Measurements from ENCODE around the gene ZNF584. TPM values are rescaled to one million over a fixed set of nuclear protein-coding genes. Genes with fewer than 3 reads are reported as not detected.

Gene ZNF584
- total RNA-seq (2022; extraction: Qiagen RNA extraction; ENCODE audit: low read depth) = 18.6 to 22.4 TPM (median 18.8 TPM) in 5 replicates

GRCh38 chr19:58408152-58409009 is at the start of gene ZNF584:
Gene ZNF584, plus strand, starts transcription at chr19:58408649. Its CDS starts 499 bp downstream, at chr19:58409148.

DNA sequence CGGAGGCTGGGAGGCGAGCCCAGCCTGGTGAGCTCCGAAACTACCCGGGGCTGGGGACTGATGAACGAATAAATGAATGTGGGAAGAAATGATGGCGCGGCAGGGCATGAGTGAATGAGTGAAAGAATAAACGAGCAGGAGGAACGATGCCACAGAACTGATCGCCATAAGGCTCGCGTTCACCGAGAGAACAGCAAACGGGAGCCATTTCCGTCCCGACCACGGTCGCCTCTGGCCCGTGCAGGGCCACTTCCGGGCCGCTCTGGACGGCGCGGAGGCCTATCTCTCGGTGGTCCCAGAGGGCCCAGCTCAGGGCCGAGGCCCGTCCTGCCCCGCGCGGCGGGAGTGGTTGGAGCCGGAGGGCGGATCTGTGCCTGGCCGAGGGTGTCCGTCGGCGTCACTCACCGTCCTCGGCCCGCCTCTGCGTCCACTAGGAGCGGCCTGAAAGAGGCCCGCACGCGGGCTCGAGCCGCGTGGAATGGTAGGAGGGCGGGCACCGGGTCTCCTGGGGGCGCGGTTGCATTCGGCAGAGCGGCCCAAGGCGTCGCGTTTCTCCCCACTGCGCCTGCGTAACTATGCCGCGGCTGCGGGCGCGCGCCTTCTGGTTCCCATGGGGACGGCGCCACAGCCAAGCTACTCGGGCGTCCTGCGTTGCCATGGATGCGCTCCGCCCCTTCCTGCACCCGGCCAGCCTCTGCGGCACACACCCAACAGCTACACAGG is 46.0 kb upstream of the ZNF584 start, which contains the start of gene ZNF497:
Gene ZNF497, minus strand, starts transcription at position 480 of the 723 bp plus-strand sequence. CDS start 5,116 bp downstream, outside the sequence.

DNA sequence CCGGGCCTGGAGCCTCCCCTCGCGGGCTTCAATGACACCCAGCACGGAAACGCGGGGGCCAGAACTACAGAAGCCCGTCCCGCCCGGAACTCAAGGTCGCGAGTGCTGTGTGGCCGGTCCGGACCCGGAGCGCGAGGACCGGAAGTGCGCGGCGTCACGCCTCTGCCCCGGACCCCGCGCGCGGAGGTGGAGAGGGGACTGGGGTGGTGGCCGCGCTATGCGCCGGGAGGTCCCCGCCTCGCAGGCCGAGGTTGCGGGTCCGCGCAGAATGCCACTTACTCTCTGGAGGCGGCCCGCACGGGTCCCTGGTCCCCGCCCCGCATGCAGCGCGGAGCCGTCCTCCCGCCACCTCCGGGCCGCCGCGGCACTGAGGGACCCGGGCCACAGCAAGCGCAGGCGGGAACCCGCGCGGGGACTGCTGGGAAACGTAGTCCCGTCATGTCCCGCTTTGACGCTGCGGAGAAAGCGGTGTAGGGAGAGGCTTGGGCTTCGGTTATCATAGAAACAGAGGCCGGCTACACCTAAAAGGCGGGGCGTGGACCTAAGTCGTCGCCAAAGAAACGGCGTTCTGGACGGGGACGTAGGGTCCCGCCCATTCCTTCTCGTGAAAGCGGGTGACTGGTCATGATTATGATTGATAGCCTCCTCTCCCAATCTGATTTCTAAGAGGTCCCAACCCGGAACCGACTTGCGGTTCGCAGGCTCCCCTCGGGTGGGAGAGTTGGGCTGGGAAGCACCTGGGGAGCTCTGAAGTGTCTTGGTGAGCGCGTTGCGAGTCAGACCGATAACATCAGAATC is 27.6 kb upstream of the ZNF584 start, which contains the start of gene ZNF837:
Gene ZNF837, minus strand, starts transcription at position 369 of the 798 bp plus-strand sequence. CDS start 11,698 bp downstream, outside the sequence.

DNA sequence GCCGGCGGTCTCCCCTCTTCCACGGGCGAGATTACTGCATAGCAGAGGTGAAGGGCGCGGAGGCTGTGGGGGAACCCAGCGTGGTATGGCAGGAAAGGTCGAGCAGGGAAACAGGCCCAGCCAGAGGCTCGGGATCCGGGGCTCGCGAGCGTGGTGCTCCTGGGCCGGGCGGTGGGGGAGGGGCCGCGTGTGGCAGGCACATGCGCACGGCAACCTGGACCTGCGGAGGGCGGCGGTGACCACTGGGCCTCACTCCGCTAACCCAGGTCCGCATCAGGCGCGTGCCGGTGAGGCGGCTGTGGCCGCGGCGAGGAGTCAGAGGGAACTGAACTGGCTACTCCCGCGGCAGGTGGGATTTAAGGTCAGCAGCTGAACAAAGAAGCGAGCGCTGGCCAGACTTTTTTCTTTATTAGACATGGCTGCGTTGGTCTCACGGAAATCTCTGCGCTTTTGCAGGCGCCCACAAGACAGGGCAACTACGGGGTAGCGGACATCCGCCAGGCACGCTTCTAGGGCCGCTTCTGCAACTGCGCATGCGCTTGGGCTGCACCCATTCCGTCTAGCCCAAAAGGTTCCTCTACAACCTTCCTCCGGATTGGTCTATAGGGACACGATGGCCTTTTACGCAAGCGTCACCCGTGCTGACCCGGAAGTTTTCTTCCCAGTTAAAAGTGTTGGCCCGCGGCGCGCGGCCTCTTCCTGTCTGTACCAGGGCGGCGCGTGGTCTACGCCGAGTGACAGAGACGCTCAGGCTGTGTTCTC is 21.7 kb upstream of the ZNF584 start, which contains the start of gene RPS5:
Gene RPS5, plus strand, starts transcription at position 694 of the 762 bp plus-strand sequence. CDS start 869 bp downstream, outside the sequence.

DNA sequence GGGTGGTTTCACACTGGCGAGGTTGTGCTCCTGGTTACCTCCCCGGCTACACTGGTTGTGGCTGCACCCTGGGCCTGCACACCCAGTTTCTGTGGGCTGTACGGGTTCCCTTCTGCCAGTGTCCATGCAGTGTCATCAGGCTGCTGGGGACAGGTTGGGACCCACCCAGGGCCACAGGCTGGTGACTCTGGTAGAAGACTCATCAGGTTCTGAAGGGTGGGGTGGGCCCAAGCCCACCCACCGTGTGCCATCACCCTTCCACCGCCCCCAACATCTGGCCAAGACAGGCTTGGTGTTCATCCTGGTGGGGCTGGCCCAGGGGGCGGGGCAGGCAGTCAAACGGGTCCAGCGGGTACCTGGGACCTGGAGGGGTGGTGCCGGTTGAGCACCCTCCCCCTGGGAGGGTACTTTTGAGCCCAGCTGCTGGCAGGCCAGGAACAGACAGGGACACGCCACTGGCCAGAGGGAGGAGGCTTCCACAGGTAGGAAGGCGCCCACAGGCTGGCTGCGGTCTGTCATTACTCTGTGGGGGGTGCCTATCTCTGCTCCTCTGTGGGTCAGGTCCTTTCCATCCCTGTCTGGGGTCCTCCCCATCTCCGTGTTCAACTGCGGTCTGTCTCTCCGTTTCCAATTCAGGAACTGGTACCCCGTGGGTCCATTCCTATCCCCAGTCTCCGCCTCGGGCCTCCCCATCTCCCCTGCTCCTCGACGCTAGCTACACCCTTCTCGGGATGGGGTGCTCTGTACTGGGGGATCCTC is 13.1 kb upstream of the ZNF584 start, which contains the start of gene RNF225:
Gene RNF225, plus strand, starts transcription at position 437 of the 759 bp plus-strand sequence. CDS start 434 bp downstream, outside the sequence.

DNA sequence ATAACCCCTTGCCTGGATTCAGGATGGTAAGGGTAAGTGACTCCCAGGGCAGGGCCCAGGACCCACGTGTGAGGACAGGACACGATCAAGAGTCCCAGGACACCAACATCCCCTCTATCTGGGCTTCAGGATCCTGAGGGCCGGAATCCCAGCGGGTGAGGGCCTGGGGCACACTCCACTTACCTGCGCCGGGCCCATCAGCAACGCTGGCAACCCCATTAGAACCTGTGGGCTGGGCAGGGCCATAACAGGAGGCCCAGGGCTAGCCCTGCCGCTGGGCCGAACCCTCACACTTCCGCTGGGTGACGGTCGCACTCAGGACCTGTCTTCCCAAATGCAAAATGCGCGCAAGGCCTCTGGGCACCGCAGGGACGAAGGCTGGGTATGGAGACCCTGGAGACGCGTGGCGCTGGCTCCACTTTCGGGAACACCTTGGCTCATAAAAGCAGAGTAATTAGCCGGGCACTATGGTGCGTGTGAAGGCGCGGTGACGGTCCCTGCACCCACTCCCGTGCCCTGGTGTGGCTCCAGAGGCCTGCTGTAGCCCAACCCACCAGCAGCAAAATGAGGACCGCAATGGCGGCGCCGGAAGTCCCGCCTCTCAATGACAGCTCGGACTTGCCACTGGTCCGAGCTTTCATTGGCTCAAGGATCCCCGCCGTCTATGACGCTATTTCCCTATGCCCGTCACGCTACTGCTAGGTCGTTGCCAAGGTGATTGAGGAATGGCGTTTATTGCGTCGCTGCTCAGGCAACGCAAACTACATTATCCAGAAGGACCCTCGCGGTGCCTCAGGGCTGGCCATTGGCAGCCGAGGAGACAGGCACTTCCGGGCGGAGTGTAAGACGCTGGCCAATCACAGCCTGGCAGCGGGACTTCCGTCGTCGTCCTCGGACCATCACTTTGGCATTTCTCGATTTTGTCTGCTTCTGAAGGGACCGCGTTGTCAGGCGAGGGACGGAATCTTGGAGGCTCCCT is 31.4 kb downstream of the ZNF584 start, which contains the start of gene ZNF132:
Gene ZNF132, minus strand, starts transcription at position 578 of the 979 bp plus-strand sequence. Its CDS starts 332 bp downstream, at position 246.

DNA sequence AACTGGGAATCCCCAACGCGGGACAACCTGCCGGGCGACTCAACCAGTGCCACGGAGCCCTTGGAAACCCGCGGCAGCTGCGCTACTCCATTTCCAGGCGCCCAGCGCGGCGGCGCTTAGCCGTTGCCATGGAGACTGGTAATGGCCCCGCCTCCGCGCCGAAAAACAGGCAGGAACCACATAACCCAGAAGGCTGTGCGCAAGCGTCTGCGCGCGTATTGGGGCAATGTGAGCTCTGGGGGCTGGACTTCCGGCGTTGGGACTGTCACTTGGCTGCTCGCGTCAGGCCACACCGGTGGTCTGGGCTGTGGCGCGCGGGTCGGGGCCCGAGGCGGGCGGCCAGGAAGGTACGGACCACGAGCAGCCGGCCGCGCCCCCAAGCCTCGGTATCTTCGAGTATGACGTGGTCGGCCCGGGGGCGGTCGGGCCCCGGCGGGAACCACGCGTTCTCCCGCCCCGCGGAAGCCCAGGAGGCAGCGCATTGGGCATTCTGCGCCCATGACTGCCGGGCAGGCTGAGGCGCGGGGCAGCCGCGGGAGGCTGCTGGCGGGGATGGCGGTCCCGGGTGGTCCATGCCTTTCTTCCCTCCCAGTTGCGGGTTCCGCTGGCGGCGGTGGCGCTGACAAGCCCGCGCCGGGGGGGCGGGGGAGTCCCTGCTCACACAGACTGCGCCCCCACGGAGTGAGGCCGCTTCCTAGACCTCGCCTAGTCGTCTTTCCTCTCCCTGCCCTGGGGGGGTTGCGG is 43.1 kb downstream of the ZNF584 start, which contains the start of gene ZNF324B:
Gene ZNF324B, plus strand, starts transcription at position 265 of the 744 bp plus-strand sequence. CDS start 2,080 bp downstream, outside the sequence.

GRCh38 chr19:58466760-58467589 is 58.5 kb downstream of the ZNF584 start, which contains the start of gene ZNF324:
Gene ZNF324, plus strand, starts transcription at chr19:58467080. Its CDS starts 2,106 bp downstream, at chr19:58469186.

Other genes with a start within 250 kb of the ZNF584 start
- 14.5 to 16.5 TPM (median 15.7 TPM) in 5 replicates for gene ZNF274, start 225.6 kb upstream of the ZNF584 start, total RNA-seq (2022; extraction: Qiagen RNA extraction; ENCODE audit: low read depth)
- gene ZNF544, start 179.7 kb upstream of the ZNF584 start, total RNA-seq (2022; extraction: Qiagen RNA extraction; ENCODE audit: low read depth) = 11.6 to 24.4 TPM (median 19.0 TPM) in 5 replicates
- 1.3 to 1.5 TPM (median 1.3 TPM) in 5 replicates for gene ZNF8, start 129.7 kb upstream of the ZNF584 start, total RNA-seq (2022; extraction: Qiagen RNA extraction; ENCODE audit: low read depth)
- gene ERVK3-1, start 103.3 kb upstream of the ZNF584 start, total RNA-seq (2022; extraction: Qiagen RNA extraction; ENCODE audit: low read depth) = 90.7 to 110 TPM (median 98.8 TPM) in 5 replicates
- 2.1 to 3.3 TPM (median 2.9 TPM) in 5 replicates for gene ZSCAN22, start 81.7 kb upstream of the ZNF584 start, total RNA-seq (2022; extraction: Qiagen RNA extraction; ENCODE audit: low read depth)
- gene A1BG, start 55.2 kb upstream of the ZNF584 start, total RNA-seq (2022; extraction: Qiagen RNA extraction; ENCODE audit: low read depth) = 9.9 to 13.7 TPM (median 12.2 TPM) in 5 replicates
- 0.80 to 1.7 TPM (median 1.5 TPM) in 5 replicates for gene ZNF497, start 45.9 kb upstream of the ZNF584 start, total RNA-seq (2022; extraction: Qiagen RNA extraction; ENCODE audit: low read depth)
- gene ZNF837, start 27.6 kb upstream of the ZNF584 start, total RNA-seq (2022; extraction: Qiagen RNA extraction; ENCODE audit: low read depth) = 1.1 to 1.5 TPM (median 1.2 TPM) in 5 replicates
- gene RPS5, start 21.4 kb upstream of the ZNF584 start, total RNA-seq (2022; extraction: Qiagen RNA extraction; ENCODE audit: low read depth) = 2,263 to 2,574 TPM (median 2,501 TPM) in 5 replicates
- 0.13 to 0.22 TPM in 2 of 5 replicates, not detected in the others for gene RNF225, start 13.0 kb upstream of the ZNF584 start, total RNA-seq (2022; extraction: Qiagen RNA extraction; ENCODE audit: low read depth)
- gene ZNF132, start 31.5 kb downstream of the ZNF584 start, total RNA-seq (2022; extraction: Qiagen RNA extraction; ENCODE audit: low read depth) = 0.07 to 0.16 TPM (median 0.08 TPM) in 4 of 5 replicates, not detected in the other
- gene ZNF324B, start 43.0 kb downstream of the ZNF584 start, total RNA-seq (2022; extraction: Qiagen RNA extraction; ENCODE audit: low read depth) = 7.4 to 8.4 TPM (median 7.8 TPM) in 5 replicates
- 9.1 to 11.9 TPM (median 9.7 TPM) in 5 replicates for gene ZNF324, start 58.4 kb downstream of the ZNF584 start, total RNA-seq (2022; extraction: Qiagen RNA extraction; ENCODE audit: low read depth)
- gene ZNF446, start 67.7 kb downstream of the ZNF584 start, total RNA-seq (2022; extraction: Qiagen RNA extraction; ENCODE audit: low read depth) = 11.7 to 14.6 TPM (median 13.1 TPM) in 5 replicates
- gene SLC27A5, start 103.3 kb downstream of the ZNF584 start, total RNA-seq (2022; extraction: Qiagen RNA extraction; ENCODE audit: low read depth) = 24.4 to 34.2 TPM (median 28.6 TPM) in 5 replicates
- gene ZBTB45, start 111.2 kb downstream of the ZNF584 start, total RNA-seq (2022; extraction: Qiagen RNA extraction; ENCODE audit: low read depth) = 11.6 to 19.5 TPM (median 16.8 TPM) in 5 replicates
- gene TRIM28, start 135.4 kb downstream of the ZNF584 start, total RNA-seq (2022; extraction: Qiagen RNA extraction; ENCODE audit: low read depth) = 659 to 835 TPM (median 753 TPM) in 5 replicates
- gene CHMP2A, start 146.5 kb downstream of the ZNF584 start, total RNA-seq (2022; extraction: Qiagen RNA extraction; ENCODE audit: low read depth) = 183 to 204 TPM (median 191 TPM) in 5 replicates
- gene UBE2M, start 150.0 kb downstream of the ZNF584 start, total RNA-seq (2022; extraction: Qiagen RNA extraction; ENCODE audit: low read depth) = 135 to 153 TPM (median 147 TPM) in 5 replicates
- 12.5 to 18.1 TPM (median 16.9 TPM) in 5 replicates for gene MZF1, start 164.7 kb downstream of the ZNF584 start, total RNA-seq (2022; extraction: Qiagen RNA extraction; ENCODE audit: low read depth)